Measurements from ENCODE around the gene ALLC. TPM values are rescaled to one million over a fixed set of nuclear protein-coding genes. Genes with fewer than 3 reads are reported as not detected.

ALLC gene
- total and polyA plus RNA-seq, 2 experiments from 2014 or later: not detected

GRCh38 chr2:3631851-3632659 lies 25.9 kb upstream of the ALLC start:
- TF ChIP-seq CTCF (IDR thresholded peaks at IDR 0.05; ENCODE audit: poor library complexity) (no peak), EZH2 (IDR thresholded peaks at IDR 0.05; ENCODE audit: borderline replicate concordance) (no peak), EZH2phosphoT487 (IDR thresholded peaks at IDR 0.05; ENCODE audit: low read depth, severe bottlenecking, unreplicated experiment) (no peak)

GRCh38 chr2:3633089-3633981 lies 24.7 kb upstream of the ALLC start:
- Histone ChIP-seq H3K9me3 (ENCODE audit: low read depth) (no peaks in the 10 kb centered on the region), H3K36me3 (replicated peaks; ENCODE audit: insufficient read depth, low read depth) (no peaks in the 10 kb centered on the region), H3K27ac (no peak overlapping the region), H3K9me2 (replicated peaks; ENCODE audit: insufficient read depth) (no peaks in the 10 kb centered on the region), H3K4me3 (no peak overlapping the region), H3K4me2 (no peak overlapping the region), H4K20me1 (ENCODE audit: insufficient read depth, poor library complexity, severe bottlenecking) (no peaks in the 10 kb centered on the region), H3K4me1 (ENCODE audit: insufficient read depth) (no peaks in the 10 kb centered on the region), H3K79me2 (no peaks in the 10 kb centered on the region), H2AFZ (no peak overlapping the region), H3K27me3 (no peaks in the 10 kb centered on the region)
- no peak for TF ChIP-seq EZH2phosphoT487 (IDR thresholded peaks at IDR 0.05; ENCODE audit: low read depth, severe bottlenecking, unreplicated experiment)
- no peak for TF ChIP-seq CTCF (IDR thresholded peaks at IDR 0.05; ENCODE audit: poor library complexity)
- no peak for TF ChIP-seq EZH2 (IDR thresholded peaks at IDR 0.05; ENCODE audit: borderline replicate concordance)
- 84% methylated on average over 33 of the region's 33 CpGs for WGBS (ENCODE audit: low lambda C conversion rate, missing lambda C conversion rate)
- DNase-seq (ENCODE audit: low spot score): no peak

More at GRCh38 chr2:3631851-3632659, 25.9 kb upstream of the ALLC start:
- Histone ChIP-seq H3K36me3 (replicated peaks; ENCODE audit: insufficient read depth, low read depth) (no peaks in the 10 kb centered on the region), H3K9me2 (replicated peaks; ENCODE audit: insufficient read depth) (no peaks in the 10 kb centered on the region), H3K27me3 (no peaks in the 10 kb centered on the region), H3K4me1 (ENCODE audit: insufficient read depth) (no peaks in the 10 kb centered on the region), H3K4me3 (no peak overlapping the region), H3K9me3 (ENCODE audit: low read depth) (no peaks in the 10 kb centered on the region), H2AFZ (no peak overlapping the region), H4K20me1 (ENCODE audit: insufficient read depth, poor library complexity, severe bottlenecking) (no peaks in the 10 kb centered on the region), H3K79me2 (no peaks in the 10 kb centered on the region), H3K27ac (no peak overlapping the region), H3K4me2 (no peak overlapping the region)
- 92% methylated on average over 26 of the region's 26 CpGs for WGBS (ENCODE audit: low lambda C conversion rate, missing lambda C conversion rate)
- no peak for DNase-seq (ENCODE audit: low spot score)

- Histone ChIP-seq H3K4me1 (ENCODE audit: insufficient read depth) (no peaks in the 10 kb centered on the region), H3K27me3 (no peaks in the 10 kb centered on the region), H4K20me1 (ENCODE audit: insufficient read depth, poor library complexity, severe bottlenecking) (no peaks in the 10 kb centered on the region), H3K4me3 (no peak overlapping the region), H3K79me2 (no peaks in the 10 kb centered on the region), H3K9me2 (replicated peaks; ENCODE audit: insufficient read depth) (no peaks in the 10 kb centered on the region), H3K36me3 (replicated peaks; ENCODE audit: insufficient read depth, low read depth) (no peaks in the 10 kb centered on the region), H3K9me3 (ENCODE audit: low read depth) (no peaks in the 10 kb centered on the region), H3K4me2 (no peak overlapping the region), H2AFZ (no peak overlapping the region), H3K27ac (no peak overlapping the region)
- DNase-seq (ENCODE audit: low spot score): no peak
- TF ChIP-seq EZH2phosphoT487 (IDR thresholded peaks at IDR 0.05; ENCODE audit: low read depth, severe bottlenecking, unreplicated experiment): no peak
- no peak for TF ChIP-seq CTCF (IDR thresholded peaks at IDR 0.05; ENCODE audit: poor library complexity)
- TF ChIP-seq EZH2 (IDR thresholded peaks at IDR 0.05; ENCODE audit: borderline replicate concordance): no peak
- WGBS (ENCODE audit: low lambda C conversion rate, missing lambda C conversion rate): 85% methylated on average over 11 of the region's 11 CpGs
These were observed 23.9 kb upstream of the ALLC start for GRCh38 chr2:3633982-3634595.

Measured in hepatocyte (in vitro differentiated cells).